Vagina (tissue), 2 donors: ENCODE results near the gene RBM23. TPM values are rescaled to one million over a fixed set of nuclear protein-coding genes. Genes with fewer than 3 reads are reported as not detected.
"Not testable (repeated sequence)": the region's sequence is repeated elsewhere in the genome, so short reads cannot be mapped to it uniquely, and the experiment has no call there.

ENCODE experiments used
- DNase-seq, 2 donors: peaks; one replicate each; pipeline ENCODE4 v3.0.0-alpha.2; 2017; ENCODE audit errors: extremely low spot score in 2 of 2
- H3K27ac ChIP-seq: fragments of 200-600 bp; sonication (generic); one replicate; pipeline ENCODE4 v1.5.1; 2019
- H3K27me3 ChIP-seq: fragments of 200-600 bp; sonication (generic); one replicate; pipeline ENCODE4 v1.5.1; 2019
- H3K36me3 ChIP-seq, 2 donors: fragments of 200-600 bp; sonication (generic); one replicate each; pipeline ENCODE4 v1.5.1; 2017 to 2019
- H3K4me1 ChIP-seq: fragments of 200-600 bp; sonication (generic); one replicate; pipeline ENCODE4 v1.5.1; 2019
- H3K4me3 ChIP-seq, 2 donors: fragments of 200-600 bp; sonication (generic); 1 replicate in 1 of 2; 2 replicates in 1 of 2; pipeline ENCODE4 v1.5.1; 2016 to 2019
- H3K9me3 ChIP-seq: fragments of 200-600 bp; sonication (generic); one replicate; pipeline ENCODE4 v1.5.1; 2019
- CTCF ChIP-seq, 3 experiments: fragments of 450-650 bp in 2 of 3; fragments of 200-600 bp in 1 of 3; sonication (generic) in 1 of 3; IDR thresholded peaks; one replicate each; pipeline ENCODE4 v1.5.1; 2017 to 2019; ENCODE audit warnings: antibody characterized with exemption in 3 of 3, mild to moderate bottlenecking in 2 of 3, moderate library complexity in 2 of 3
- POLR2A ChIP-seq, 2 donors: fragments of 450-650 bp; IDR thresholded peaks; one replicate each; pipeline ENCODE4 v1.6.1; 2017; ENCODE audit warnings: antibody characterized with exemption in 2 of 2, mild to moderate bottlenecking in 2 of 2, moderate library complexity in 2 of 2
- POLR2AphosphoS5 ChIP-seq, 2 donors: sonication (generic); formaldehyde crosslinking; IDR thresholded peaks; one replicate each; pipeline ENCODE4 v1.9.0; 2017; ENCODE audit warnings: antibody characterized with exemption in 2 of 2, mild to moderate bottlenecking in 2 of 2, low read depth in 1 of 2; ENCODE audit not compliant: insufficient read depth in 1 of 2
- intact Hi-C: fragments of 100-400 bp; cut with DNase I; formaldehyde crosslinking; loops from one replicate; pipeline ENCODE4 v1.15.1; 2023
- total RNA-seq: library from RNA; depleted of rRNA; stranded (reverse); fragments of >200 nt; gene quantifications from one replicate; pipeline ENCODE4 v1.2.3, GENCODE V29; 2016

RBM23 gene
- total RNA-seq, 1 donor from 2014 or later, result 68.5 TPM

GRCh38 chr14:22915886-22916521, 2.9 kb downstream of the RBM23 start:
- TF ChIP-seq CTCF (IDR thresholded peaks at IDR 0.05) (no peak), POLR2A (IDR thresholded peaks at IDR 0.05) (no peak), POLR2AphosphoS5 (IDR thresholded peaks at IDR 0.05; ENCODE audit: insufficient read depth in 1 of 2, low read depth in 1 of 2) (no peak)
- intact Hi-C loops, result no loop called here
- H3K4me3 ChIP-seq, result no peak overlapping the region
- H3K27ac ChIP-seq, result no peak overlapping the region
- peaks cover 0 to 20% of the 10 kb centered on the region in 2 donors for H3K36me3 ChIP-seq
- no peaks in the 10 kb centered on the region for H3K27me3 ChIP-seq
- DNase-seq, result no peak
- H3K4me1 ChIP-seq, result peaks cover 39% of the 10 kb centered on the region
- H3K9me3 ChIP-seq, result no peaks in the 10 kb centered on the region

GRCh38 chr14:22914836-22915235, 4.1 kb downstream of the RBM23 start:
- H3K9me3 ChIP-seq, DNase-seq, intact Hi-C loops, H3K27me3 ChIP-seq, H3K27ac ChIP-seq, H3K4me3 ChIP-seq: not testable (repeated sequence)
- H3K4me1 ChIP-seq, result peaks cover 38% of the 10 kb centered on the region
- H3K36me3 ChIP-seq, result peaks cover 0 to 11% of the 10 kb centered on the region in 2 donors

- peaks cover 11% of the 10 kb centered on the region for H3K4me1 ChIP-seq
Observed at GRCh38 chr14:22910916-22911315, 8.0 kb downstream of the RBM23 start.

GRCh38 chr14:22908601-22909000, 10.3 kb downstream of the RBM23 start:
- H3K36me3 ChIP-seq, result peaks cover 10 to 73% of the 10 kb centered on the region in 2 donors
- no peak for TF ChIP-seq CTCF (IDR thresholded peaks at IDR 0.05)
- TF ChIP-seq POLR2A (IDR thresholded peaks at IDR 0.05), result no peak
- TF ChIP-seq POLR2AphosphoS5 (IDR thresholded peaks at IDR 0.05; ENCODE audit: insufficient read depth in 1 of 2, low read depth in 1 of 2), result no peak
- intact Hi-C loops, result no loop called here

More at GRCh38 chr14:22910916-22911315, 8.0 kb downstream of the RBM23 start:
- Histone ChIP-seq H3K27ac (no peak overlapping the region), H3K36me3 (peaks cover 4 to 50% of the 10 kb centered on the region in 2 donors), H3K9me3 (no peaks in the 10 kb centered on the region), H3K27me3 (no peaks in the 10 kb centered on the region), H3K4me3 (no peak overlapping the region)
- TF ChIP-seq POLR2A (IDR thresholded peaks at IDR 0.05) (no peak), POLR2AphosphoS5 (IDR thresholded peaks at IDR 0.05; ENCODE audit: insufficient read depth in 1 of 2, low read depth in 1 of 2) (no peak), CTCF (IDR thresholded peaks at IDR 0.05) (no peak)
- intact Hi-C loops, result no loop called here
- no peak for DNase-seq

GRCh38 chr14:22907429-22907828, 11.5 kb downstream of the RBM23 start:
- no peak overlapping the region for H3K4me3 ChIP-seq
- no peaks in the 10 kb centered on the region for H3K27me3 ChIP-seq
- DNase-seq, result no peak
- H3K36me3 ChIP-seq, result peaks cover 10 to 79% of the 10 kb centered on the region in 2 donors
- H3K9me3 ChIP-seq, result no peaks in the 10 kb centered on the region
- H3K4me1 ChIP-seq, result peaks cover 5% of the 10 kb centered on the region
- intact Hi-C loops, result no loop called here
- TF ChIP-seq CTCF (IDR thresholded peaks at IDR 0.05) (no peak), POLR2A (IDR thresholded peaks at IDR 0.05) (no peak), POLR2AphosphoS5 (IDR thresholded peaks at IDR 0.05; ENCODE audit: insufficient read depth in 1 of 2, low read depth in 1 of 2) (no peak)
- no peak overlapping the region for H3K27ac ChIP-seq

More at GRCh38 chr14:22908601-22909000, 10.3 kb downstream of the RBM23 start:
- H3K27ac ChIP-seq, result no peak overlapping the region
- no peak for DNase-seq
- H3K4me3 ChIP-seq, result no peak overlapping the region
- H3K27me3 ChIP-seq, result no peaks in the 10 kb centered on the region
- H3K4me1 ChIP-seq, result peaks cover 3% of the 10 kb centered on the region
- no peaks in the 10 kb centered on the region for H3K9me3 ChIP-seq
